ENCODE measurements around the gene YES1. TPM values are rescaled to one million over a fixed set of nuclear protein-coding genes. Genes with fewer than 3 reads are reported as not detected.

The YES1 gene
- total and polyA plus RNA-seq, 2 of the 13 experiments (the other 11 are each of a cell fraction or from before 2014, with no cell fraction given) = 17.2 to 70.8 TPM

DNA sequence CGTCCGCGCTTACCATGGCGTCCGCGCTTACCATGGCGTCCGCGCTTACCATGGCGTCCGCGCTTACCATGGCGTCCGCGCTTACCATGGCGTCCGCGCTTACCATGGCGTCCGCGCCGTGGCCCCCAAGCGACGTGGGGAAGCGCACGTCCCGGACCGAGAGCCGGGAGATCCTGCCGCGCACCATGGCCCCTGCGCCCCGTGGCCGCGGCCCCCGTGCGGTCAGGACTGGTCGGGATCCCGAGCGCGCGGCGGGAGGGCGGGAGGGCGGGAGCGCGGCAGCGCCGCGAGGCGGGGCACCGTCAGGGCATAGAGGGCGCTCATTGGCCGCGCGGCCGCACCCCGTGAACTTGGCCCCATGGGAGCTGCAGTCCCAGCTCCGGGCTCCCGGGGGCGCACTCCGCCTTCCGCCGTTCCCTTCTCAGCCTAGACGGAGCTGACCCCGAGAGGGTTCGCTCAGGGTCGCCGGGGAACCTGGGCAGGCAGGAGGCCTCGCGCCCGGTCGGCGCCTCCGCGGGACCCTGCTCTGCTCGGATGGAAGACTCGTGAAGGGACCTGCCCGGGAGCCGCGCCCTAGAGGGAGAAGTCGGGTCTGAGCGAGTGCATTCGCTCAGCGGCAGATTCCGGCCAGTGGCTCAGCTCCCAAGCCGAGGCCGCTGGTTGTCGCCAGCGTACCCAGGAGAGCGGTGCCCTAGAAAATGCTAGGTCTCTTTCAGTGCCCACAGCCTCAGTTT lies 99.5 kb downstream of the YES1 start, which contains the start of gene ENOSF1 (continued):
- TF ChIP-seq TEF (CRISPR knock-in tag; IDR thresholded peaks at IDR 0.05) (no peak), PHF8 (CRISPR knock-in tag; IDR thresholded peaks at IDR 0.05) (peak; percentile 74), E2F5 (CRISPR knock-in tag; conservative IDR thresholded peaks at IDR 0.05) (peak; percentile 60; the same call in 1 of the 2 replicates), KAT7 (CRISPR knock-in tag; IDR thresholded peaks at IDR 0.05; ENCODE audit: borderline replicate concordance) (no peak), SALL1 (CRISPR knock-in tag; IDR thresholded peaks at IDR 0.05) (peak; percentile 88), ZNF800 (CRISPR knock-in tag; IDR thresholded peaks at IDR 0.05) (peak; percentile 90), IKZF1 (IDR thresholded peaks at IDR 0.05) (no peak), AGO2 (optimal IDR thresholded peaks at IDR 0.05; ENCODE audit: low read depth, low read length) (peak; percentile 78), EHMT2 (IDR thresholded peaks at IDR 0.05; ENCODE audit: borderline replicate concordance, low read depth, low read length) (no peak), POGK (CRISPR knock-in tag; conservative IDR thresholded peaks at IDR 0.05) (peak; percentile 89), ZNF552 (CRISPR knock-in tag; IDR thresholded peaks at IDR 0.05; ENCODE audit: borderline replicate concordance) (peak; percentile 68; the same call in 1 of the 2 replicates), SRY (CRISPR knock-in tag; IDR thresholded peaks at IDR 0.05) (peak; percentile 69), AKAP8 (CRISPR knock-in tag; IDR thresholded peaks at IDR 0.05) (peak; percentile 61; the same call in 1 of the 2 replicates), ZNF253 (CRISPR knock-in tag; IDR thresholded peaks at IDR 0.05; ENCODE audit: borderline replicate concordance) (no peak), KDM6A (CRISPR knock-in tag; IDR thresholded peaks at IDR 0.05; ENCODE audit: low read depth) (no peak), POLR2G (IDR thresholded peaks at IDR 0.05; ENCODE audit: low read depth, low read length) (0 out of 2 replicates have a peak, but pooled peaks have one; percentile 55), ZNF10 (CRISPR knock-in tag; IDR thresholded peaks at IDR 0.05; ENCODE audit: borderline replicate concordance, low read depth) (no peak), ZNF563 (CRISPR knock-in tag; IDR thresholded peaks at IDR 0.05) (peak; percentile 98), TMF1 (CRISPR knock-in tag; IDR thresholded peaks at IDR 0.05; ENCODE audit: low read depth) (peak; percentile 92), BORCS8-MEF2B (CRISPR knock-in tag; IDR thresholded peaks at IDR 0.05) (peak; percentile 66; the same call in 1 of the 2 replicates)
- TF ChIP-seq, protein P1, sequence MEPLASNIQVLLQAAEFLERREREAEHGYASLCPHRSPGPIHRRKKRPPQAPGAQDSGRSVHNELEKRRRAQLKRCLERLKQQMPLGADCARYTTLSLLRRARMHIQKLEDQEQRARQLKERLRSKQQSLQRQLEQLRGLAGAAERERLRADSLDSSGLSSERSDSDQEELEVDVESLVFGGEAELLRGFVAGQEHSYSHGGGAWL (CRISPR knock-in tag; IDR thresholded peaks at IDR 0.05) = peak; percentile 50

Data from HepG2 (cell line).